GM19324 (cell line): ENCODE measurements around the gene KRT80.

Experiments
- ATAC-seq: cut with Tn5 transposase; IDR thresholded peaks from one replicate; pipeline ENCODE4 v1.9.1; 2021; ENCODE audit warnings: mild to moderate bottlenecking, moderate library complexity; ENCODE audit not compliant: unreplicated experiment, low FRiP score

KRT80 gene

DNA sequence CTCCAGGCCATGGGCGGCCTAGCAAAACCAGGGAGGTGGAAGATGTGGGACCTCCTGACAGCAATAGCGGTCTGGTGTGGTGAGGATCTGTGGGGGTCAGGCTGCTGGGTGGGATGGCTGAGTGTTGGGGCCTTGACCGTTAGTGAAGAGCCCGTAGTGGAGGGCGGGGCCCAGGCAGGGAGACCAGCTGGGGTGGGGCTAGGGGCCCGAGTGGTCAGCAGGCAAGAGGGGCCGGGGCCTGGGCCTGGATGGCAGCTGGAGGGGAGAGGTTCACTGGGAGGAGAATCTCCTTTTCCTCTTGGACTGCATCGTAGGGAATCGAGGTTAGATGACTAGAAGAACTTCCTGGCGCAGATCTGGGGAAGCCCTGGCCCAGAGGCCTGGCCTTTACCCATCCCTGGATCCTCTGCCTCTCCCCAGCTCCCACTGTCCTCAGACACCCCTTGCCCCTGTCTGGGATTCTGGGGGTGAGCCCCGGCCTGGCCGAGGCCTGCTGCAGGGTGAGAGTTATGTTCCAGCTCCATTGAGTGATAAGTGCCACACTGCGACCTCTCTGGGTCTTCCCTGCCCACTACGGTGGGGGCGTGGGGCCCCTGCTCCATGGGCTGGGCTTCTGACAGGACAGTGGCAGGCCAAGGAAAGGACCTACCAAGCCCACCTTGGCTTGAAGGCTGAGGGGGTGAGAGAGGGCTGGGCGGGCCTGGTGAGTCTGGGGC is 47.1 kb downstream of the KRT80 start:
- no peak for ATAC-seq

DNA sequence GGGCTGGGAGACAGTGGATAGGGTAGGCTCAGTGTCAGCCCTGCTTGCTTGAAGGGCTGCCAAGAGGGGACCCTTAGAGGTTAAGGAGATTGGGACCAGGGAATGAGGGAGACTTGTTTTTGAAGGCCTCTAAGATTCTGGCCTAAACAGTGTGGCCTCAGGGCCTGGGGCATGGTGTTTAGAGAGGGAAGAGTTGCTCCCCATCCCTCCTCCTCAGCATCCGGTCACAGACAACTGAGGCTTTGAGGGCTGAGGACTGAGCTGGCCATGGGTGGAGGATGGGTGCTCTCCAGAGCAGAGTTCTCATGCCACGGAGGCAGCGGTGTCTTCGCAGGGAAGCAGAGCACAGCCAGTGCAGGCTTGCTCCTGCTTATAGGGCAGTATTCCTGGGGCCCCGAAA is 49.4 kb downstream of the KRT80 start:
- no peak for ATAC-seq

DNA sequence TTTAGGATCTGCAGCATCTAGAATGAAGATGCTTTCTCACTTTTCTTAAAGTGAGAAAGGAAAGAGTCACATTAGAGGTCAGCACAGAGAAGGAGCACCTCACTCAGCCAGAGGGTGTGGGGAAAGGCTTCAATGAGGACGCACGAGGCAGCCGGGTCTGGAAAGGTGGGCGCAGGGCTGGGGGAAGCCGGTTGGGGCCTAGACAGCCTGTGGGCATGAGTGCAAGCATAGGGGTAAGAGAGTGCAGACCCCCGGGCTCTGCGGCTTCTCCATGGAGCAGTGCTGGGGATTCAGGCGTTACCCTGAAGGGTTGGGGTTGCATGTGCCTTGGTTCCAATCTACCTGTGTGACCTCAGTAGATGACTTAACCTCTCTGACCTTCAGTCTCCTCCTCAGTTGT is 49.9 kb downstream of the KRT80 start:
- no peak for ATAC-seq

DNA sequence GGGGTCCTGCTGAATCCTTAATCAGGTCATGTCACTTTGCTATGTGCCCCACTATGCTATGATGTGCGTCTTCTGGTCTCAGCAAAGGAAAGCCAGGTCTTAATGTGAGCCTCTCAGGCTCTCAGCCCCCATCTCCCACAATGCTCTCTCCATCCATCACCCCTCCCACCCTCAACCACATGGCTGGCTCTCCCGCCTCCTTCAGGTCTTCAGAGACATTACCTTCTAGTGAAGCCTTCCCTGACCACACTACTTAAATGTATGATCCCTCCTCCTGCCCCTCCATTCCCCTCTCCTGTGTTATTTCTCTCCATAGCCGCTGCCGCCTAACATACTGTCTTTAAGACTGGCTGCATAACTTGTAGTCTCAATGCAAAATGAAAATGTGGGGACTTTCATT is 50.5 kb downstream of the KRT80 start:
- no peak for ATAC-seq

DNA sequence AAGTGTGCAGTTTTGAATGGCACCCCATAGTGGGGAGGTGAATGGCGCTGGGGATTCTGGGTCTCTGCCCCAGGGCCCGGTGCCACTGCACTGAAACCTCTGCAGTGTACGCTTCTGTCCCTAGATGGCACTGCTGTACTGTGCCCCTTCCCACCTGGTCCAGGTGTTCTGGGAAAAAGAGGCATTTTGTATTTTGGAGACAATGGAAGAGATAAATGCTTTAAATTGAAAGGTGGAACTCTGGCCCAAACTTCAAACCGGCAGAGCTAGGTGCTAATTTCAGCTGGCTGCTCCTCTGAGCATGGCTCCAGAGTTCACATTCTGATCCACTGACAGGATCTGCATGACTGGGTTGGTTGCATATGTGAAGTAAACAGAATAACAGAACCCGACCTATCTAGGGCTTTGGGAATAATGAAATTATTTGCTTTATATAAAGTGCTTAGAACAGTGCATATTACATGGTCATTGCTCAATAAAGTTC is 52.2 kb downstream of the KRT80 start:
- ATAC-seq: no peak

DNA sequence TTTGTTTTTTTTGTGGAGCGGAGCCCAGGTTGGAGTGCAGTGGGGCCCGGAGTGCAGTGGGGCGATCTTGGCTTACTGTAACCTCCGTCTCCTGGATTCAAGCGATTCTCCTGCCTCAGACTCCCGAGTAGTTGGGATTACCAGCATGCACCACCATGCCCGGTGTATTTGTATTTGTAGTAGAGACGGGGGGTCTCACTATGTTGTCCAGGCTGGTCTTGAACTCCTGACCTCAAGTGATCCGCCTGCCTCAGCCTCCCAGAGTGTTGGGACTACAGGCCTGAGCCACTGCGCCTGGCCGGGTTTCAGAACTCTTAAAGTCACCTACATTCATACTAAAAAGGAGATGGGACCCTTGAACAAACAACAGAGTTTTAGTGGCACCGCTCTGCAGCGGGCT is 52.7 kb downstream of the KRT80 start:
- no peak for ATAC-seq

DNA sequence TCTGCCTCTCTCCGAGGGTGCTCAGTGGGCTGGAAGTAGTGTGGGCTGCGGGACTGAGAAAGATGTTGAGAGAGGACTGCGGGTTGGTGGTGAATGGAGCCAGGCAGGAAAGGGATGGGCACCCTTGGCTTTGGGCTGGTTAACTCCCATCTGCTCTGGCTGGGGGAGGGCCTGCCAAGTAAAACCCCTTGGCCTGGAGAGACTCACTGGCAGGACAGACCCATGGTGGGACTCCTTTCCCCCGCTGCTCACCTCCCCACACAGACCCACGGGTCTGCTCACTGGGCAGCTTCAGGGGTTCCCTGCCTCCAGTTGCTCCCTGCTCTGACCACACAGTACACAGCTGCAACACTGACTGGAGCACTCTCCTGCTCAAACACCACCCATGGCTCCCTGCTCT is 54.1 kb downstream of the KRT80 start:
- ATAC-seq: no peak

DNA sequence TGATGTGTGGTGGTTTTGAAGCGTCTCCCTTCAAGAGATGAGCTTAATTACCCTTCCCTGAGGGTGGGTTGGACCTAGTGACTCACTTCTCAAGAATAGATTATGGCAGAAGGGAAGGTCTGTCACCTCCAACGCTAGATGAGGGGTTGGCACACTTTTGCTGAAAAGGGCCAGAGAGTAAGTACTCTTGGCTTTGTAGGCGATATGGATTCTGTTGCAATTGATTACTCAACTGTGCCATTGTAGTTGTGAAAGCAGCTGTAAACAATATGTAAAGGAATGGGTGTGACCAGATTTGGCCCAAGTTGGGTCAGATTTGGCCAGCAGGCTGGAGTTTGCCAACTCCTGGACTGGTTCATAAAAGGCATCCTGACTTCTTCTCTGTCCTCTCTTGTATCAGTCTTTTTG is 59.1 kb downstream of the KRT80 start:
- no peak for ATAC-seq

DNA sequence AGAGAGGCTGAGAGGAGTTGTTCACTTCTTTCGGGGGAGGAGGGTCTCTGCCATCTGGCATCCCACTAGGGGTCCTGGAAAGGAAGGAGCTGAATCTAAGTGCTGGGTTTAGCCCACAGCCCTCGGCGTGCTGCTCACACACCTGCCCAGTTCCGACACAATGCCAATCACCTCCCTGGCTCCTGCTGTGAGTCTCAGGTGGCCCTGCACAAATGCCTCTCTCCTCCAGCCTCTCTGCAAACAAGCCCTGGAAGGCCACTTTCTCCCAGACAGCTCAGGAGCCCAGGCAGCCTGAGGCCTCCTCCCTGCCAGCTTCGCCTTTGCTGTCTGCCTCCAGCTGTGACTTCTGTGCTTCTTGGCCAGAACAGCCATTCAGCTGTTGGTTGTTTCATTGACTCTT is 61.1 kb downstream of the KRT80 start:
- ATAC-seq: no peak

DNA sequence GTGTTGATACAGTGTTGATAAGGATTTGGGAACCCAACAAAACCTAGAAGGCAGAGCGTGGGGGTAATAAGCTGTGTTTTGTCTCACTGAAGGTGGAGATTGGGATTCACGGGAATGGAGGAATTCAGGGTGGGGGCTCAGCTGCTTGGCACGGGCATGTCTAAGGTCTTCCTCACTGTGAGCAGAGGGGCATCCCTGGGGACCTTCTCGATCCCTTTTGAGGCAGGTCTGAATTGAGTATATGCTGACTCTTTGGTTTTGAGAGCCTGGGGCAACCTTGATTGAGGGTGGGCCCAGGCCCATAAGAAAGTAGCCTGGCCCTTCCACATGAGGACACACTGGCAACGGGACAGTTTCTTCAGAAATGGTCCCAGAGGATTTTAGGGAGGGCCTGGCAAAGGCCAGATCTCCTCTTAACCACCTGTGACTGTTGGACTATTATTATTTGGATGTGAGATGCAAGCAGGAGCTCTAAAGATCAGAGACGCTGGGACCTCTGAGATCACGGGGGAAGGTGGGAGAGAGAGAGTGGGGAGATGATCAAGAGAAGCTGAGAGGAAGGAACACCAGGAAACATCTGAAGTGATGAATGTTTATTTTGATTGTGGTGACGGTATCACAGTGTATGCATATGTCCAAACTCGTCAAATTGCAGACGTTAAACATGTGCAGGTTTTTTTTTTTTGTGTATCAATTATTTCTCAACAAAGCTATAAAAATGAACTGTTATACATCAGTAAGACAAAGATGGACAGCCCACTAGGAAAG is 63.9 kb downstream of the KRT80 start:
- no peak for ATAC-seq

DNA sequence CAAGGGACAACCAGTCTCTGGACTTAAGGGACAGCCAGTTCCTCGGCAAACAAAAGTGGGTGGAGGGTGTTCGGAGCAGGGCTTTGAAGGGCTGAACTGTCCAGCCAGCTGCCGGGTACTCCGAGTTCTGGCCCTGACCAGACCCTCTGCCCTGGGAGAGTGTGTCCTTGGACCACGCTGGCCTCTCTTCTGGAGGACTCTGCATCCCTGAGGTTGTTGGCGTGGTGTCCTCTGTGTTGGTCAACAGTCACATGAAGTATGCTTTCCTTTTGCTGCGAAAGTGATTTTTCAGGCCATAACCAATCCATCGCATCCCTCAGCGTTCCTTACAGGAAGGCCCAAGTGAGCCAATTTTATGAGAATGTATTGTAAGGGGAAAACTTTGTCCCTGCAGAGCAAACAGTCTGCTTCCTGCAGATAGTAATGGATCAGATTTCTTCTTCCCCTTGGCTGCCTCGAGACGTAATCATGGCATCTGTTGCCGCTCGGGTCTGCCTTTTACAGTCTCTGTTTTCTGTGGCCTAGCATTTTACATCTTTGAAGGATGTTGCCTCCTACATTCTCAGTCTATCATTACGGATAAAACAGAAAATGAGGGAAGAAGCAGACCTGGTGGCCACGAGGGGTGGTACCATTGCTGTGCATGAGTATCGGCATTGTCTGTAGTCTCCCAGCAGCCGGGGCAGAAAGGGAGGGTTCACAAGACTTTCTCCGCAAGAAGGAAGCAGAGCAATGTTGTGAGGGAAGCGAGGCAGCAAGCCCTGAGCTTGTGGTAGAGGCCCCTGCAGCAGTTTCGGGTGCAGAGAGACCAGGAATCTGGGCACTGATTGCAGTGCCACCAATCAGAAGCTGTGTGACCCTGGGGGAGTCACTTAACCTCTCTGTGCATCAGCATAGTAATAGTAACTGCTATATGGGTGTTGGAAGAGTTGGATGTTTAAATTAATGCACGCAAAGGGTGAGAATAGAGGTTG is 64.9 kb downstream of the KRT80 start:
- ATAC-seq: no peak

DNA sequence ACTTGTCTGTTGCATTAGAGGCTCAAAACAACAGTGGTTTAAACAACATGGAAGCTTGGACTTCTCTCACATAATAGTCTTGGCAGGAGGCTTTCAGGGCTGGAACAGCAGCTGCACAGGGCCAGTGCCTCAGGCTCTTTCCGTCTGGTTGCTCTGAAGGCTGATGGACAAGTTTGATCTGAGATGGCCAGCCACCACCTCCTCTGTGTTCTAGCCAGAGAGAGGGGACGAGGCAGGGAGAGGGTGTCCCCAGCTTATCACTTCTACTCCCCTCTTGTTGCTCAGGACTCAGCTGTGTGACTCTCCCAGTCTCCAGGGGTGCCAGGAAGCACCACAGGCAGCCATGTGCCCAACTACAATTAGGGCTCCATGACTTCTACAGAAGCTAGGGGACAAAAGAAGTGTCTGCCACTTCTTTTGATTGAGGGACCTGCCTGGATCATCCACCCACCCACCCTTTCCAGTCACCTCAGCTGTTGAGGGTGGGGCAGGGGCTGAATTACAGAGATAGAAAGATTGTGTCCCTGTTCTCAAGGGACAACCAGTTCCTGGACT is 65.7 kb downstream of the KRT80 start:
- no peak for ATAC-seq

DNA sequence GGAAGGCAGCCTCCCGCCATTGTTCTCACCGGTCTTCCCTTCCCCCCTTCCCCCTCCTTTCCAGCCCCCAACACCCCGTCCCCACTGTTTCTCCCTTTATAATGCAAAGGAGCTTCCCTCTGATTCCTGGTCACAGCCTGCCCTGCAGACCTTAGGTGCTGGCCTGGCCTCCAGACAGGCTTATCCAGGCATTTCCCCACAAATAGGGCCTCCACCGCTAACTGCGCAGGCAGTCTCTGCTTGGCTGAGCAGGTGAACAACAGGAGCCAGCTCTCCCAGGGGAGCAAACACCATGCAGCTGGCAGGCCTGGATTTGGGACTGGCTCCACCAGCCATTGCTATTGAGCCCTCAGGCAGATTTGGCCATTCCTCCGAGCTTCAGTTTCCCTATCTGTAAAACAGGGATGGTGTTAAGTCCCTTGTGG is 66.3 kb downstream of the KRT80 start:
- no peak for ATAC-seq

DNA sequence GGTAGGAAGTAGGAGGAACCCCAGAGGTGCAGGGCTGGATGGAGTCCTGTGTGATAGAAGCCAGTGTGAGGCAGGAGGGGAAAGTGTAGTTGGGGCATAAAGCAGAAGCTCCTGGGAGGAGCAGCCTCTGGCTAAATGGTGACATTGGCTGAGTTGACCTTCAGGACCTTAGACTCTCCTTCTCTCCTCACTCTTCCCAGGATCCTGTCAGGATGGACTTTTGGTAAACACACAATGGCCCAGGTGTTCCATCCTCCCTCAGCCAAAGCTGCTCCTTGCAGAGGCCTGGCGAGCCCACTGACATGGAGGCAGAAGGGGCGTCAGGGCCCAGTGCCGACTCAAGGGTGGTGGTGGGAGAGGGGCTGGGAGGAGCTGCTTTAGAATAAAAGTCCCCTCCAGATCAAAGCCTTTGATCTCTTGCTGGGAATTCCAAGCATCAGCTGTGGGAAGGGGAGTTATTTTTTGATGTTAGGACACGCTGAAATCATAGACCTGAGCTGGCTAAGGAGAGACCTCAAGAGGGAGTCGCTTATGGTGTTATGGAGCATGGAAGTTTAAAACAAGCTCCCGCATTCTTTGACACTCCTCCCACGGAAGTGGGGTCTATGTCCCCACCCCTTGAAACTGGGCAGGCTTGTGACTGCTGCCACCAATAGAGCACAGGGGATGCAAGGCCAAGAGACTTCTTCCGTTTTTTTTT is 68.2 kb downstream of the KRT80 start:
- ATAC-seq: no peak

DNA sequence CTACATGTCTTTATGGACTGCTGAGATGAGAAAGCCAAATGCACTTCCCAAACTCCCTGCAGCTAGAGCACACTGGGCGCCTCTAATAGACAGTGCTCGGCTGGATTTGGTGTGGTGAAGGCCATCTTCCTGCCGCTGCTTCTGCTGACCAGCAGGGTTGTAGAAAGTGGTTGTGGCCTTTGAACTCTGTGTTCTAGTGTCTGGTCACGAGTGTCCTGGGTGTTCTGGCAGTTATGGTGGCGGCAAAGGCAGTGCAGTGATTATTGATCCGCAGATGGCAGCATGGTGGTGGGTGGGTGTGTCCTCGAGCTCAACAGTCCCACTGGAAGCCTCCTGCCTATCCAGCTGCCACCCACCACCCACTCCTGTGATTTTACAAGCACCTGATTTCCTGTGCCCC is 68.9 kb downstream of the KRT80 start:
- no peak for ATAC-seq

DNA sequence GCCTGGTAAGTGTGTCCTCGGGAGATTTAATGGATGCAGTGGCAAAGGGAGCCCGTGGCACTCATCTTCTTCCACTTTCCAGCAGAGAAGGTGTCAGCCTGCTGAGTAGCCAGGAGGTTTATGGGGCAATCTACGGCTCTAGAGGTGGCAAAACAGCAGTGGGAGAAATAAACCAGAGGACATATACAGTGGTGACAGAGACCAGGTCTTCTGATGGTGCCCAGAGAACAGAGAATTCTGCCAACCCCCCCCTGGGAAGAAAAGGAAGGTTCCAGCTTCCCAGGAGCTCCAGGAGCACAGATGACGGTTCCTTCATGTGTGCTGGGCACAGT is 69.3 kb downstream of the KRT80 start:
- ATAC-seq: no peak

DNA sequence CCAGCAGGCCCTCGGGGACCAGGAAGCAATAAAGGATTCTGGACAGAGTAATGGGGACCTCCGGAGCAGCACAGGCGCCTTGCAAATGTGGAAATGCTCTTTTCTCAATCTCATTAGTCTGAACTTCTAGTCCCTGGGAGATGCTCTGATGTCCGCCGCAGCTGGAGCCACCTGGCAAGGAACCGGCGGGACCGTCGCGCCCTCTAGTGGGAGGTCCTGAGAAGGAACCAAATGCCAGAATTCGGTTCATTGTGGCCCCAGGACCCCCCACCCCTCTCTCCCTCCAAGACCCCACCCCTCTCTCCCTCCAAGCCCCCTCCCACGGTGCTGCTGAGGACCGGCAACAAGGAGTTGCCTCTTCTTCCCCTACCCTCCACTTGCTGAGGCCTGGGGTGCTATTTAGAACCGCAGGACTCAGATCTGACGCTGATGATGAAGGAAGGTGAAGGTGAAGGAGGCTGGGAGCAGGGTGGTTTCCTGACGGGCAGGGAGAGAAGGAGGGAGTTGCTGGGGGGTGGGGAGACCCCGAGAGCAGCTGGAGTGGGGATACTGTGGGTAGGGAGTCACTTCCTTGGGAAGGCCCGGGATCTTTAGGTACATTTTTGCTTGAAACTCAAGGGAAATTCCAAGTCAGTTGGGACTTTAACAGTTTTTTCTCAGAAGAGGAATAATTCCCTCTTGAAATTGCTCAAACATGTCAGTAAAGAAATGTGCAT is 69.8 kb downstream of the KRT80 start:
- ATAC-seq: no peak

DNA sequence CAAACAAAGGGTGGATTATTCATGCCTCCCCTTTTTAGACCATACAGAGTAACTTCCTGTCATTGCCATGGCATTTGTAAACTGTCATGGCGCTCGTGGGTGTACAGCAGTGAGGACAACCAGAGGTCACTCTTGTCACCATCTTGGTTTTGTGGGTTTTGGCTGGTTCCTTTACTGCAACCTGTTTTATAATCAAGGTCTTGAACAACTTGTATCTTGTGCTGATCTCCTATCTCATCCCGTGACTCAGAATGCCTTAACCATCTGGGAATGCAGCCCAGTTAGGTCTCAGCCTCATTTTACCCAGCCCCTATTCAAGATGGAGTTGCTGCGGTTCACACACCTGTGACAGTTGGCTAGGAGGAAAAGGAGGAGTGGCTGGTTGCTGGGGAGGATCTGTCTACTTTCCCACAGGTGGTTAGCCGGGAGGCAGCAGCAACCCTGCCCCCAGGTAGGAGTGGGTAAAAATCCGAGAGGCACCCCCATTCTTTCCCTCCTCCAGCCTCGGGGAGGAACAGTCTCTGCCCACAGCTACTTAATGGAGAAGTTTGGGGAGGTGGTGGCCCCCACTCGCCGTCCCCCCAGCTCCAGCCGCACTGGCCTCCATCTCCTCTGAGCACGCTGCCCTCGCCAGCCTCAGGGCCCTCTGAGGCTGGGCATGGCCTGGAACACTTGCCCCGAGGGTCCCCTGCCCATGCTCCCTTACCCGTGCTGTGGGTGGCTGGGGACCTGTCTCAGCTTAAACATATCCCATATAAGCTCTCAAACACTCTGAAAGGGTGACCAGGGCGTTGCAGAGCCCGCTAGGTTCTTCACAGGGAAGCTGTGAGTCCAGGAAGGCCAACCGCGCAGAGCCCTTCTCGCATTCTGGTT is 70.6 kb downstream of the KRT80 start:
- no peak for ATAC-seq
